CD14-positive monocyte (primary cell): Measurements from ENCODE around the gene ACCS. TPM values are rescaled to one million over a fixed set of nuclear protein-coding genes. Genes with fewer than 3 reads are reported as not detected.

ENCODE experiments used
- DNase-seq, 3 donors: peaks; one replicate each; pipeline ENCODE4 v3.0.0-alpha.2; 2011 to 2022
- H2AFZ ChIP-seq: 2 replicates; pipeline ENCODE4 v1.6.0; 2012; ENCODE audit warnings: mild to moderate bottlenecking, low read depth, low read length, inconsistent platforms; ENCODE audit not compliant: insufficient read depth, poor library complexity, severe bottlenecking
- H3K27ac ChIP-seq, 2 donors: 1 replicate in 1 of 2; 2 replicates in 1 of 2; pipeline ENCODE4 v1.5.1; 2012 to 2013; ENCODE audit warnings: low read length in 2 of 2, control low read depth in 1 of 2, inconsistent platforms in 1 of 2, low read depth in 1 of 2, mild to moderate bottlenecking in 1 of 2
- H3K27me3 ChIP-seq, 2 donors: one replicate each; pipeline versions ENCODE4 v1.6.0 to v1.6.1; 2011 to 2013; ENCODE audit warnings: low read length in 2 of 2; ENCODE audit not compliant: control insufficient read depth in 2 of 2, insufficient read depth in 2 of 2
- H3K36me3 ChIP-seq, 2 donors: replicated peaks in 1 of 2; 1 replicate in 1 of 2; 2 replicates in 1 of 2; pipeline versions ENCODE4 v1.5.1 to v1.6.1; 2012 to 2013; ENCODE audit warnings: low read length in 2 of 2, control low read depth in 1 of 2, inconsistent platforms in 1 of 2, mild to moderate bottlenecking in 1 of 2; ENCODE audit not compliant: insufficient read depth in 2 of 2, control insufficient read depth in 1 of 2
- H3K4me1 ChIP-seq, 2 donors: 1 replicate in 1 of 2; 2 replicates in 1 of 2; pipeline versions ENCODE4 v1.5.1 to v1.6.1; 2012 to 2013; ENCODE audit warnings: low read length in 2 of 2, control low read depth in 1 of 2, inconsistent platforms in 1 of 2, mild to moderate bottlenecking in 1 of 2, moderate library complexity in 1 of 2; ENCODE audit not compliant: insufficient read depth in 2 of 2, control insufficient read depth in 1 of 2
- H3K4me2 ChIP-seq: replicated peaks from 2 replicates; pipeline ENCODE3; 2012; ENCODE audit warnings: low read length, moderate library complexity, mild to moderate bottlenecking; ENCODE audit not compliant: poor library complexity, severe bottlenecking; ENCODE audit errors: extremely low read depth
- H3K4me3 ChIP-seq, 3 experiments: fragments of 200-600 bp in 1 of 3; sonication (generic) in 1 of 3; replicated peaks in 1 of 3; 1 replicate in 2 of 3; 2 replicates in 1 of 3; pipeline ENCODE4 v1.5.1; 2011 to 2013; ENCODE audit warnings: low read length in 3 of 3, mild to moderate bottlenecking in 3 of 3, control low read depth in 2 of 3, low read depth in 2 of 3, inconsistent platforms in 1 of 3, moderate library complexity in 1 of 3
- H3K79me2 ChIP-seq: 2 replicates; pipeline ENCODE4 v1.6.0; 2012; ENCODE audit warnings: mild to moderate bottlenecking, control low read depth, inconsistent platforms, low read length, moderate library complexity; ENCODE audit not compliant: insufficient read depth
- H3K9ac ChIP-seq: 2 replicates; pipeline ENCODE4 v1.6.0; 2017; ENCODE audit warnings: low read length, mild to moderate bottlenecking; ENCODE audit not compliant: insufficient read depth, poor library complexity, severe bottlenecking
- H3K9me3 ChIP-seq, 2 donors: replicated peaks in 1 of 2; 1 replicate in 1 of 2; 2 replicates in 1 of 2; pipeline versions ENCODE4 v1.5.1 to v1.6.1; 2012 to 2013; ENCODE audit warnings: low read length in 2 of 2, control low read depth in 1 of 2; ENCODE audit not compliant: control insufficient read depth in 1 of 2, insufficient read depth in 1 of 2
- H4K20me1 ChIP-seq: 2 replicates; pipeline ENCODE4 v1.6.0; 2012; ENCODE audit warnings: mild to moderate bottlenecking, low read length, control low read depth, moderate library complexity; ENCODE audit not compliant: insufficient read depth
- H3K27ac Mint-ChIP-seq, 7 donors: one replicate each; pipeline ENCODE4 v1.8.0; 2020; ENCODE audit warnings: mild to moderate bottlenecking in 7 of 7, mixed read lengths in 7 of 7, moderate library complexity in 6 of 7, inconsistent platforms in 2 of 7
- H3K27me3 Mint-ChIP-seq, 3 donors: one replicate each; pipeline ENCODE4 v1.8.0; 2021 to 2022; ENCODE audit warnings: low read depth in 3 of 3, mild to moderate bottlenecking in 3 of 3, mixed read lengths in 3 of 3, moderate library complexity in 3 of 3, inconsistent platforms in 1 of 3
- H3K36me3 Mint-ChIP-seq, 2 donors: one replicate each; pipeline ENCODE4 v1.8.0; 2020; ENCODE audit warnings: mixed read lengths in 2 of 2, inconsistent platforms in 1 of 2, mild to moderate bottlenecking in 1 of 2
- H3K4me1 Mint-ChIP-seq: one replicate; pipeline ENCODE4 v1.8.0; 2020; ENCODE audit warnings: mild to moderate bottlenecking, mixed read lengths
- H3K4me3 Mint-ChIP-seq, 2 donors: one replicate each; pipeline ENCODE4 v1.8.0; 2020; ENCODE audit warnings: mild to moderate bottlenecking in 2 of 2, mixed read lengths in 2 of 2, moderate library complexity in 1 of 2
- H3K9me3 Mint-ChIP-seq, 7 donors: one replicate each; pipeline ENCODE4 v1.8.0; 2020 to 2022; ENCODE audit warnings: mixed read lengths in 7 of 7, mild to moderate bottlenecking in 6 of 7, moderate library complexity in 6 of 7, inconsistent platforms in 2 of 7
- CTCF ChIP-seq: fragments of 200-600 bp; IDR thresholded peaks from one replicate; pipeline ENCODE4 v1.8.0; 2022; ENCODE audit warnings: antibody characterized with exemption, mild to moderate bottlenecking
- WGBS: methylation state at CpG from one replicate; pipeline ENCODE4 v1.1.5; 2013; ENCODE audit warnings: missing lambda C conversion rate; ENCODE audit not compliant: insufficient coverage; 5-methylcytosine and 5-hydroxymethylcytosine counted together
- intact Hi-C, 2 donors: fragments of 100-400 bp; cut with micrococcal nuclease; formaldehyde crosslinking; loops; one replicate each; pipeline versions ENCODE4 v1.15.0 to v1.15.1; 2023
- polyA plus RNA-seq, 3 donors: library from polyadenylated mRNA; depleted of rRNA in 1 of 3; unstranded in 2 of 3; stranded (reverse) in 1 of 3; fragments of 300-500 nt in 2 of 3; fragments of >200 nt in 1 of 3; fragmentation: Illumina TruSeq in 2 of 3; gene quantifications; 1 replicate in 2 of 3; 2 replicates in 1 of 3; pipeline ENCODE4 v1.2.3, GENCODE V29; 2012 to 2021

ACCS gene
- polyA plus RNA-seq, 3 donors = 1.3 to 46.6 (median 1.7) TPM

- Mint-ChIP-seq H3K36me3 (peaks cover 73 to 77% of the 10 kb centered on the region in 2 donors), H3K27ac (no peak overlapping the region), H3K9me3 (no peaks in the 10 kb centered on the region), H3K27me3 (peaks cover 0 to 2% (median 0%) of the 10 kb centered on the region in 3 donors), H3K4me1 (peaks cover 4% of the 10 kb centered on the region), H3K4me3 (no peak overlapping the region)
- no peak for DNase-seq
- Histone ChIP-seq H3K9me3 (no peaks in the 10 kb centered on the region), H3K9ac (no peak overlapping the region), H3K27ac (no peak overlapping the region), H3K4me1 (no peaks in the 10 kb centered on the region), H3K79me2 (no peaks in the 10 kb centered on the region), H2AFZ (no peak overlapping the region), H3K4me2 (no peak overlapping the region), H4K20me1 (no peaks in the 10 kb centered on the region), H3K36me3 (peaks cover 54 to 84% of the 10 kb centered on the region in 2 donors), H3K4me3 (no peak overlapping the region), H3K27me3 (no peaks in the 10 kb centered on the region)
- 94% methylated on average over 4 of the region's 8 CpGs for WGBS
- TF ChIP-seq CTCF = no peak
- intact Hi-C loops = no loop called here
Measured at GRCh38 chr11:44127130-44127529, 61.1 kb downstream of the ACCS start.

GRCh38 chr11:44128729-44129128 lies 62.7 kb downstream of the ACCS start:
- no peaks in the 10 kb centered on the region for H3K79me2 ChIP-seq
- H3K27me3 Mint-ChIP-seq = peaks cover 0 to 2% (median 0%) of the 10 kb centered on the region in 3 donors
- intact Hi-C loops = no loop called here
- no peaks in the 10 kb centered on the region for H4K20me1 ChIP-seq
- TF ChIP-seq CTCF = no peak
- no peak overlapping the region for H2AFZ ChIP-seq
- H3K9ac ChIP-seq = no peak overlapping the region
- no peaks in the 10 kb centered on the region for H3K27me3 ChIP-seq
- no peaks in the 10 kb centered on the region for H3K4me1 Mint-ChIP-seq
- H3K9me3 ChIP-seq = no peaks in the 10 kb centered on the region
- peaks cover 59 to 93% of the 10 kb centered on the region in 2 donors for H3K36me3 ChIP-seq
- no peaks in the 10 kb centered on the region for H3K4me1 ChIP-seq
- no peak overlapping the region for H3K27ac ChIP-seq
- WGBS = no CpG with 5 or more reads among the region's 3 CpGs
- H3K9me3 Mint-ChIP-seq = no peaks in the 10 kb centered on the region
- DNase-seq = no peak
- no peak overlapping the region for H3K27ac Mint-ChIP-seq
- no peak overlapping the region for H3K4me3 Mint-ChIP-seq
- peaks cover 80 to 81% of the 10 kb centered on the region in 2 donors for H3K36me3 Mint-ChIP-seq
- no peak overlapping the region for H3K4me3 ChIP-seq
- no peak overlapping the region for H3K4me2 ChIP-seq
